ENCODE measurements around the gene CCDC85C.

DNA sequence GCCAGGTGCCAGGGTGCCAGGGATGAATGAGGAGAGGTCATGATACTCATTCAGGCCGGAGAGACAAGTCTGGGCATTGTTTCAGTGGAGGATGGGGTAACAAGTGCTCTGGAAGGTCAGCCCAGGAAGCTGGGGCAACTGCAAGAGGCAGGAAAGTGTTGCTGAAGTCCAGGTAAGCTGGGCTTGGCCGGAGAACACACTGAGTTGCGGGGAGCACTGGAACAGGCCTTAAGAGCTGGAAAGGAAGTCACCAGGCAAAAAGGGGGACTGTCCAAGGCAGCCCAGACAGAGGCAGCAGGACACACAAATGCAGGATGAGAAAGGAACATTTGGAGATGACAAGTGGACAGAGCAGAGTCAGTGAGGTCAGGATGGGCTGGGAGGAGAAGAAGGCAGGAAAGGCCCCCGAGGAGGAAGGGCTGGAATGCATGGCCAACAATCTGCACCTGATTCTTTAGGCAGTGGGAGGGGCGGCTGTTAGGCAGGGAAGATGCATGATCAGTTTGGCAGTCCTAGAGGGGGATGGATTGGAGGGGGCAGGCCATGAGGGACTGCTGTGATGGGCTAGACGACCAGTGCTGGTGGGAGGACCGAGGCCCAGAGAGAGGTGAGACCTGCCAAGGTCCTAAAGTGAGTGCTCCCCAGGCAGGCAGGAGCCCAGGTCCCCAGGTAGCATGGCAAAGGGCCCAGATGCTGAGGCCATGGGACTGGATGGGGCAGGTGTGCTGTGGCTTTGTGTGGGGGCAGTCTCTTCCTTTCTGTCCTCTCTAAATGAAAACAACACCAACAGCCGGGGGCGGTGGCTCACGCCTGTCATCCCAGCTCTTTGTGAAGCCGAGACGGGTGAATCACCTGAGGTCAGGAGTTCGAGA, 23.7 kb upstream of the CCDC85C start:
- TF ChIP-seq EZH2 (IDR thresholded peaks at IDR 0.05; ENCODE audit: low read depth, unreplicated experiment) = no peak
- TF ChIP-seq, protein P1, sequence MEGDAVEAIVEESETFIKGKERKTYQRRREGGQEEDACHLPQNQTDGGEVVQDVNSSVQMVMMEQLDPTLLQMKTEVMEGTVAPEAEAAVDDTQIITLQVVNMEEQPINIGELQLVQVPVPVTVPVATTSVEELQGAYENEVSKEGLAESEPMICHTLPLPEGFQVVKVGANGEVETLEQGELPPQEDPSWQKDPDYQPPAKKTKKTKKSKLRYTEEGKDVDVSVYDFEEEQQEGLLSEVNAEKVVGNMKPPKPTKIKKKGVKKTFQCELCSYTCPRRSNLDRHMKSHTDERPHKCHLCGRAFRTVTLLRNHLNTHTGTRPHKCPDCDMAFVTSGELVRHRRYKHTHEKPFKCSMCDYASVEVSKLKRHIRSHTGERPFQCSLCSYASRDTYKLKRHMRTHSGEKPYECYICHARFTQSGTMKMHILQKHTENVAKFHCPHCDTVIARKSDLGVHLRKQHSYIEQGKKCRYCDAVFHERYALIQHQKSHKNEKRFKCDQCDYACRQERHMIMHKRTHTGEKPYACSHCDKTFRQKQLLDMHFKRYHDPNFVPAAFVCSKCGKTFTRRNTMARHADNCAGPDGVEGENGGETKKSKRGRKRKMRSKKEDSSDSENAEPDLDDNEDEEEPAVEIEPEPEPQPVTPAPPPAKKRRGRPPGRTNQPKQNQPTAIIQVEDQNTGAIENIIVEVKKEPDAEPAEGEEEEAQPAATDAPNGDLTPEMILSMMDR (conservative IDR thresholded peaks at IDR 0.05; ENCODE audit: low read depth in 2 of 2) = no peak
- TF ChIP-seq ZNF331 (CRISPR knock-in tag; IDR thresholded peaks at IDR 0.05; ENCODE audit: low read depth) = no peak
- TF ChIP-seq JUNB (IDR thresholded peaks at IDR 0.05; ENCODE audit: unreplicated experiment) = no peak
- TF ChIP-seq POLR2AphosphoS5 (IDR thresholded peaks at IDR 0.05; ENCODE audit: low read depth) = no peak
- TF ChIP-seq, protein P2, sequence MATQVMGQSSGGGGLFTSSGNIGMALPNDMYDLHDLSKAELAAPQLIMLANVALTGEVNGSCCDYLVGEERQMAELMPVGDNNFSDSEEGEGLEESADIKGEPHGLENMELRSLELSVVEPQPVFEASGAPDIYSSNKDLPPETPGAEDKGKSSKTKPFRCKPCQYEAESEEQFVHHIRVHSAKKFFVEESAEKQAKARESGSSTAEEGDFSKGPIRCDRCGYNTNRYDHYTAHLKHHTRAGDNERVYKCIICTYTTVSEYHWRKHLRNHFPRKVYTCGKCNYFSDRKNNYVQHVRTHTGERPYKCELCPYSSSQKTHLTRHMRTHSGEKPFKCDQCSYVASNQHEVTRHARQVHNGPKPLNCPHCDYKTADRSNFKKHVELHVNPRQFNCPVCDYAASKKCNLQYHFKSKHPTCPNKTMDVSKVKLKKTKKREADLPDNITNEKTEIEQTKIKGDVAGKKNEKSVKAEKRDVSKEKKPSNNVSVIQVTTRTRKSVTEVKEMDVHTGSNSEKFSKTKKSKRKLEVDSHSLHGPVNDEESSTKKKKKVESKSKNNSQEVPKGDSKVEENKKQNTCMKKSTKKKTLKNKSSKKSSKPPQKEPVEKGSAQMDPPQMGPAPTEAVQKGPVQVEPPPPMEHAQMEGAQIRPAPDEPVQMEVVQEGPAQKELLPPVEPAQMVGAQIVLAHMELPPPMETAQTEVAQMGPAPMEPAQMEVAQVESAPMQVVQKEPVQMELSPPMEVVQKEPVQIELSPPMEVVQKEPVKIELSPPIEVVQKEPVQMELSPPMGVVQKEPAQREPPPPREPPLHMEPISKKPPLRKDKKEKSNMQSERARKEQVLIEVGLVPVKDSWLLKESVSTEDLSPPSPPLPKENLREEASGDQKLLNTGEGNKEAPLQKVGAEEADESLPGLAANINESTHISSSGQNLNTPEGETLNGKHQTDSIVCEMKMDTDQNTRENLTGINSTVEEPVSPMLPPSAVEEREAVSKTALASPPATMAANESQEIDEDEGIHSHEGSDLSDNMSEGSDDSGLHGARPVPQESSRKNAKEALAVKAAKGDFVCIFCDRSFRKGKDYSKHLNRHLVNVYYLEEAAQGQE (IDR thresholded peaks at IDR 0.05; ENCODE audit: unreplicated experiment) = no peak
